SK-N-SH (cell line): ENCODE results near the gene D2HGDH. TPM values are rescaled to one million over a fixed set of nuclear protein-coding genes. Genes with fewer than 3 reads are reported as not detected.

Experiments used
- CTCF ChIA-PET: fragments of 300-600, 350-600 bp; formaldehyde crosslinking; extraction: SDS; loops from one replicate; lab custom pipeline; 2021; lab: Yijun Ruan, JAX
- POLR2A ChIA-PET: fragments of 350-600 bp; sonication (Branson Sonifier 250); formaldehyde crosslinking; extraction: SDS; loops from one replicate; lab custom pipeline; 2020; ENCODE audit warnings: antibody characterized with exemption, inconsistent platforms; lab: Yijun Ruan, JAX
- DNase-seq: peaks from one replicate; pipeline ENCODE4 v3.0.0; 2012
- H2AFZ ChIP-seq: fragments of 200-600 bp; sonication (generic); 2 replicates; pipeline ENCODE4 v1.8.1; 2016; ENCODE audit warnings: antibody characterized with exemption, mild to moderate bottlenecking, low read depth
- H3F3A ChIP-seq: fragments of 200-600 bp; sonication (generic); replicated peaks from 2 replicates; pipeline ENCODE3; 2016; ENCODE audit warnings: antibody characterized with exemption, mild to moderate bottlenecking; ENCODE audit not compliant: insufficient read depth
- H3K27ac ChIP-seq, 2 experiments: fragments of 200-500 bp in 1 of 2; fragments of 200-600 bp in 1 of 2; sonication (Bioruptor generic) in 1 of 2; sonication (generic), shearing (Covaris generic) in 1 of 2; 2 replicates each; pipeline versions ENCODE4 v1.5.1 to v1.6.1; 2014 to 2016; ENCODE audit warnings: low read depth in 2 of 2, inconsistent platforms in 1 of 2, low read length in 1 of 2, mild to moderate bottlenecking in 1 of 2, mixed read lengths in 1 of 2
- H3K27me3 ChIP-seq: fragments of 200-600 bp; sonication (generic), shearing (Covaris generic); 2 replicates; pipeline ENCODE4 v1.6.1; 2016; ENCODE audit warnings: mixed run types; ENCODE audit not compliant: insufficient read depth
- H3K36me3 ChIP-seq, 2 experiments: fragments of 200-500 bp in 1 of 2; fragments of 200-600 bp in 1 of 2; sonication (Bioruptor generic) in 1 of 2; sonication (generic) in 1 of 2; replicated peaks in 1 of 2; 2 replicates each; pipeline versions ENCODE3 to v1.5.1; 2014 to 2016; ENCODE audit warnings: low read length in 1 of 2, mild to moderate bottlenecking in 1 of 2; ENCODE audit not compliant: insufficient read depth in 2 of 2, control insufficient read depth in 1 of 2
- H3K4me1 ChIP-seq, 2 experiments: fragments of 200-500 bp in 1 of 2; fragments of 200-600 bp in 1 of 2; sonication (Bioruptor generic) in 1 of 2; sonication (generic), shearing (Covaris generic) in 1 of 2; 2 replicates each; pipeline versions ENCODE4 v1.5.1 to v1.6.1; 2014 to 2016; ENCODE audit warnings: low read depth in 1 of 2, low read length in 1 of 2, mixed run types in 1 of 2; ENCODE audit not compliant: insufficient read depth in 2 of 2, control insufficient read depth in 1 of 2
- H3K4me2 ChIP-seq: fragments of 200-600 bp; sonication (generic), shearing (Covaris generic); 2 replicates; pipeline ENCODE4 v1.6.1; 2017; ENCODE audit warnings: mixed run types
- H3K4me3 ChIP-seq, 2 experiments: fragments of 200-500 bp in 1 of 2; fragments of 200-600 bp in 1 of 2; sonication (Bioruptor generic) in 1 of 2; sonication (generic), shearing (Covaris generic) in 1 of 2; 2 replicates each; pipeline versions ENCODE4 v1.5.1 to v1.8.1; 2014 to 2016; ENCODE audit warnings: low read depth in 2 of 2, inconsistent platforms in 1 of 2, low read length in 1 of 2, mild to moderate bottlenecking in 1 of 2, mixed read lengths in 1 of 2, moderate library complexity in 1 of 2
- H3K79me2 ChIP-seq: fragments of 200-600 bp; sonication (generic); 2 replicates; pipeline ENCODE4 v1.8.1; 2017; ENCODE audit warnings: mild to moderate bottlenecking; ENCODE audit not compliant: insufficient read depth
- H3K9ac ChIP-seq: fragments of 200-600 bp; sonication (generic); 2 replicates; pipeline ENCODE4 v1.6.1; 2017; ENCODE audit warnings: mixed run types
- H3K9me2 ChIP-seq: fragments of 200-600 bp; sonication (generic); 2 replicates; pipeline ENCODE4 v1.6.1; 2017; ENCODE audit warnings: mixed run types
- H3K9me3 ChIP-seq: fragments of 200-600 bp; sonication (generic); 2 replicates; pipeline ENCODE4 v1.6.1; 2017; ENCODE audit warnings: mixed run types, mild to moderate bottlenecking, moderate library complexity
- H4K20me1 ChIP-seq: fragments of 200-600 bp; sonication (generic); 2 replicates; pipeline ENCODE4 v1.6.1; 2017; ENCODE audit warnings: mild to moderate bottlenecking, mixed run types; ENCODE audit not compliant: insufficient read depth
- CHD2 ChIP-seq: fragments of 150-350 bp; IDR thresholded peaks from 2 replicates; pipeline ENCODE4 v1.6.1; 2018; ENCODE audit warnings: low read length; ENCODE audit not compliant: partially characterized antibody
- ELF1 ChIP-seq: IDR thresholded peaks from 2 replicates; pipeline ENCODE4 v1.4.0; 2012
- EP300 ChIP-seq, 2 experiments: IDR thresholded peaks; 2 replicates each; pipeline versions ENCODE4 v1.4.0 to v1.6.1; 2012; ENCODE audit warnings: borderline replicate concordance in 1 of 2, low read depth in 1 of 2, low read length in 1 of 2
- FOXJ3 ChIP-seq: sonication (generic); formaldehyde crosslinking; IDR thresholded peaks from 2 replicates; pipeline ENCODE4 v1.5.1; 2020; ENCODE audit warnings: mild to moderate bottlenecking, missing genetic modification reagents
- MEF2A ChIP-seq: IDR thresholded peaks from 2 replicates; pipeline ENCODE4 v1.4.0; 2012; ENCODE audit warnings: low read depth, borderline replicate concordance
- NRF1 ChIP-seq: IDR thresholded peaks from 2 replicates; pipeline ENCODE4 v1.6.1; 2012; ENCODE audit warnings: low read depth, mild to moderate bottlenecking, low read length
- RCOR1 ChIP-seq: fragments of 150-350 bp; IDR thresholded peaks from 2 replicates; pipeline ENCODE4 v1.6.1; 2017; ENCODE audit warnings: antibody characterized with exemption, low read length
- RFX5 ChIP-seq: IDR thresholded peaks from 2 replicates; pipeline ENCODE4 v1.6.1; 2012; ENCODE audit warnings: mild to moderate bottlenecking, improper control_type of control experiment, low read length
- SIN3A ChIP-seq: IDR thresholded peaks from 2 replicates; pipeline ENCODE4 v1.6.1; 2012; ENCODE audit warnings: low read depth, mild to moderate bottlenecking, low read length, moderate library complexity, borderline replicate concordance
- TAF1 ChIP-seq: IDR thresholded peaks from 2 replicates; pipeline ENCODE4 v1.6.1; 2012; ENCODE audit warnings: low read depth, mild to moderate bottlenecking, low read length, moderate library complexity, borderline replicate concordance
- TCF12 ChIP-seq: IDR thresholded peaks from 2 replicates; pipeline ENCODE4 v1.4.0; 2012
- TEAD4 ChIP-seq: IDR thresholded peaks from 2 replicates; pipeline ENCODE4 v1.4.0; 2012; ENCODE audit warnings: mild to moderate bottlenecking, borderline replicate concordance; ENCODE audit not compliant: insufficient read depth
- WGBS: methylation state at CpG from one replicate; pipeline ENCODE4 v1.1.6; 2017; ENCODE audit warnings: low lambda C conversion rate; 5-methylcytosine and 5-hydroxymethylcytosine counted together
- polyA plus RNA-seq, 3 experiments: library from polyadenylated mRNA; depleted of rRNA; stranded (reverse); fragments of >200 nt; gene quantifications; 2 replicates each; pipeline ENCODE4 v1.2.3, GENCODE V29; 2012
- TF ChIP-seq, protein P1 (sequence below): IDR thresholded peaks from 2 replicates; pipeline ENCODE4 v1.4.0; 2012; ENCODE audit warnings: low read depth
- TF ChIP-seq, protein P2 (sequence below): IDR thresholded peaks from 2 replicates; pipeline ENCODE4 v1.4.0; 2012; ENCODE audit warnings: low read depth, borderline replicate concordance
- TF ChIP-seq, protein P3 (sequence below): fragments of 150-350 bp; IDR thresholded peaks from 2 replicates; pipeline ENCODE4 v1.6.1; 2017; ENCODE audit warnings: antibody characterized with exemption, low read length, low read depth, borderline replicate concordance
- TF ChIP-seq, protein P4 (sequence below): fragments of 200-600 bp; sonication (generic); IDR thresholded peaks from 2 replicates; pipeline ENCODE4 v1.6.1; 2017; ENCODE audit warnings: antibody characterized with exemption, mild to moderate bottlenecking, moderate library complexity

D2HGDH gene
- polyA plus RNA-seq, 1 of the 3 experiments (the other 2 are of a cell fraction) = 36.3 TPM

DNA sequence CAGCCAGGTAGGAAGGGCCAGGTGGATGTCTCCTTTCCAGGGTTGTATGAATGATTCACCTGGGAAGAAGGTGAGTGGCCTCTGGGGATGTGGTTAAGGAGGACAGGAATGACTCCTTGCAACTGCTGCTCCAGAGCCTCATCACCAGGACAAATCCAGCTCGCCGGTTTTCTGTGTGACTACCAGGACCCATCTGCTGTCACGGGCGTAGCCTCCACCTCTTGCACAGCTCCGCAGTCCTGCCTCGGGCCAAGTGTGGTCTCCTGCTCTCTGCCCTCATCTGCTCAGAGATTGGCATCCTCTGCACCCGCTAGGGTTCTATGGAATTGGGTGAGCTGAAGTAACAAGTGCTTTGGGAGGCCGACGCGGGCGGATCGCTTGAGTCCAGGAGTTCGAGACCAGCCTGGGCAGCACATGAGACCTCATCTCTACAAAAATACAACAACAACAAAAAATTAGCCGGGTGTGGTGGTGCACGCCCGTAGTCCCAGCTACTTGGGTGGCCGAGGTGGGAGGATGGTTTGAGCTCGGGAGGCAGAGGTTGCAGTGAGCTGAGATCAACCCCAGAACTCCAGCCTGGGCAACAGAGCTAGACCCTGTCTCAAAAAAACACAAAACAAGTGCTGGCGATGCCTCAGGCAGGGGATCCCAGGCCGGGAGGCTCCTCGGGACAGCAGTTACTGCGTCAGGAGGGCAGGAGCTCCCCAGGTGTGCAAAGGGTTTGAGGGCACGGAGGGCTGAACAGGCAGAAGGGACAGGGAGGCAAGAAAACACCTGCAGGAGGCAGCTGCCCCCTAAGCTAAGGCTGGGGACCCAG lies 831 bp upstream of the D2HGDH start:
- H3F3A ChIP-seq = no peaks in the 10 kb centered on the region
- H4K20me1 ChIP-seq = no peaks in the 10 kb centered on the region; the same call in 1 of the 2 replicates
- no peaks in the 10 kb centered on the region for H3K9me2 ChIP-seq
- H3K4me2 ChIP-seq = peak overlapping the region; percentile 84
- peak overlapping the region; percentile 47 to 56 for H3K4me3 ChIP-seq
- H3K27ac ChIP-seq = no peak overlapping the region; a peak in 1 of 4 replicates
- DNase-seq = no peak
- H3K79me2 ChIP-seq = peaks cover 22% of the 10 kb centered on the region; the same call in 1 of the 2 replicates
- ChIA-PET POLR2A (interaction anchor here (0.6 to 2.3 kb wide), 6 partner anchors 32 to 145 kb away, joined by 3 to 14 read pairs (median 4); partner anchors contain the start of genes ING5 and RTP5), CTCF (interaction anchor here (0.8 to 4.7 kb wide), 15 partner anchors 9 to 145 kb away, joined by 3 to 37 read pairs (median 4); partner anchors contain the start of gene ING5)
- H3K4me1 ChIP-seq = peaks cover 0 to under 1% of the 10 kb centered on the region in 2 experiments; a peak in 1 of 4 replicates
- H2AFZ ChIP-seq = peak overlapping the region; percentile 81; the same call in 1 of the 2 replicates
- H3K9ac ChIP-seq = peak overlapping the region; percentile 53; the same call in 1 of the 2 replicates
- 92% methylated on average over 15 of the region's 23 CpGs for WGBS
- no peaks in the 10 kb centered on the region for H3K27me3 ChIP-seq
- no peaks in the 10 kb centered on the region for H3K9me3 ChIP-seq
- TF ChIP-seq TAF1 = no peak
- no peak for TF ChIP-seq CHD2
- no peak for TF ChIP-seq MEF2A
- TF ChIP-seq FOXJ3 = no peak
- TF ChIP-seq, protein P1, sequence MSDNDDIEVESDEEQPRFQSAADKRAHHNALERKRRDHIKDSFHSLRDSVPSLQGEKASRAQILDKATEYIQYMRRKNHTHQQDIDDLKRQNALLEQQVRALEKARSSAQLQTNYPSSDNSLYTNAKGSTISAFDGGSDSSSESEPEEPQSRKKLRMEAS = no peak
- no peak for TF ChIP-seq TCF12
- TF ChIP-seq, protein P2, sequence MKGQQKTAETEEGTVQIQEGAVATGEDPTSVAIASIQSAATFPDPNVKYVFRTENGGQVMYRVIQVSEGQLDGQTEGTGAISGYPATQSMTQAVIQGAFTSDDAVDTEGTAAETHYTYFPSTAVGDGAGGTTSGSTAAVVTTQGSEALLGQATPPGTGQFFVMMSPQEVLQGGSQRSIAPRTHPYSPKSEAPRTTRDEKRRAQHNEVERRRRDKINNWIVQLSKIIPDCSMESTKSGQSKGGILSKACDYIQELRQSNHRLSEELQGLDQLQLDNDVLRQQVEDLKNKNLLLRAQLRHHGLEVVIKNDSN = no peak
- TF ChIP-seq NRF1 = no peak
- TF ChIP-seq ELF1 = no peak
- no peak for TF ChIP-seq TEAD4
- TF ChIP-seq, protein P3, sequence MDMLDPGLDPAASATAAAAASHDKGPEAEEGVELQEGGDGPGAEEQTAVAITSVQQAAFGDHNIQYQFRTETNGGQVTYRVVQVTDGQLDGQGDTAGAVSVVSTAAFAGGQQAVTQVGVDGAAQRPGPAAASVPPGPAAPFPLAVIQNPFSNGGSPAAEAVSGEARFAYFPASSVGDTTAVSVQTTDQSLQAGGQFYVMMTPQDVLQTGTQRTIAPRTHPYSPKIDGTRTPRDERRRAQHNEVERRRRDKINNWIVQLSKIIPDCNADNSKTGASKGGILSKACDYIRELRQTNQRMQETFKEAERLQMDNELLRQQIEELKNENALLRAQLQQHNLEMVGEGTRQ = no peak
- no peak for TF ChIP-seq SIN3A
- TF ChIP-seq RCOR1 = no peak
- TF ChIP-seq, protein P4, sequence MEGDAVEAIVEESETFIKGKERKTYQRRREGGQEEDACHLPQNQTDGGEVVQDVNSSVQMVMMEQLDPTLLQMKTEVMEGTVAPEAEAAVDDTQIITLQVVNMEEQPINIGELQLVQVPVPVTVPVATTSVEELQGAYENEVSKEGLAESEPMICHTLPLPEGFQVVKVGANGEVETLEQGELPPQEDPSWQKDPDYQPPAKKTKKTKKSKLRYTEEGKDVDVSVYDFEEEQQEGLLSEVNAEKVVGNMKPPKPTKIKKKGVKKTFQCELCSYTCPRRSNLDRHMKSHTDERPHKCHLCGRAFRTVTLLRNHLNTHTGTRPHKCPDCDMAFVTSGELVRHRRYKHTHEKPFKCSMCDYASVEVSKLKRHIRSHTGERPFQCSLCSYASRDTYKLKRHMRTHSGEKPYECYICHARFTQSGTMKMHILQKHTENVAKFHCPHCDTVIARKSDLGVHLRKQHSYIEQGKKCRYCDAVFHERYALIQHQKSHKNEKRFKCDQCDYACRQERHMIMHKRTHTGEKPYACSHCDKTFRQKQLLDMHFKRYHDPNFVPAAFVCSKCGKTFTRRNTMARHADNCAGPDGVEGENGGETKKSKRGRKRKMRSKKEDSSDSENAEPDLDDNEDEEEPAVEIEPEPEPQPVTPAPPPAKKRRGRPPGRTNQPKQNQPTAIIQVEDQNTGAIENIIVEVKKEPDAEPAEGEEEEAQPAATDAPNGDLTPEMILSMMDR = no peak
- TF ChIP-seq RFX5 = no peak
- no peak for TF ChIP-seq EP300 (IDR thresholded peaks at IDR 0.05; ENCODE audit: borderline replicate concordance in 1 of 2, low read depth in 1 of 2, low read length in 1 of 2)
- peaks cover 4% of the 10 kb centered on the region in 2 experiments for H3K36me3 ChIP-seq
